Stomach (tissue), 9 donors: ENCODE data around the gene FGD3. TPM values are rescaled to one million over a fixed set of nuclear protein-coding genes. Genes with fewer than 3 reads are reported as not detected.

ENCODE experiments used
- DNase-seq, 2 donors: peaks; one replicate each; pipeline versions ENCODE4 v3.0.0 to v3.0.0-alpha.2; 2013 to 2019
- H3K27ac ChIP-seq, 5 donors: fragments of 200-600 bp in 4 of 5; sonication (generic) in 4 of 5; one replicate each; pipeline ENCODE4 v1.5.1; 2013 to 2019; ENCODE audit warnings: mild to moderate bottlenecking in 1 of 5, moderate library complexity in 1 of 5
- H3K27me3 ChIP-seq, 3 donors: fragments of 200-600 bp; sonication (generic); one replicate each; pipeline ENCODE4 v1.5.1; 2017 to 2019; ENCODE audit warnings: mixed run types in 1 of 3
- H3K36me3 ChIP-seq, 4 donors: fragments of 200-600 bp; sonication (generic); 1 replicate in 3 of 4; 2 replicates in 1 of 4; pipeline ENCODE4 v1.5.1; 2016 to 2019
- H3K4me1 ChIP-seq, 4 donors: fragments of 200-600 bp; sonication (generic); one replicate each; pipeline ENCODE4 v1.5.1; 2016 to 2019
- H3K4me3 ChIP-seq, 4 donors: fragments of 200-600 bp; sonication (generic) in 3 of 4; one replicate each; pipeline ENCODE4 v1.5.1; 2016 to 2019; ENCODE audit warnings: mild to moderate bottlenecking in 1 of 4
- H3K9me3 ChIP-seq, 4 donors: fragments of 200-600 bp; sonication (generic); one replicate each; pipeline ENCODE4 v1.5.1; 2016 to 2019
- CTCF ChIP-seq, 7 experiments: fragments of 450-650 bp in 4 of 7; fragments of 200-600 bp in 3 of 7; sonication (generic) in 3 of 7; IDR thresholded peaks; one replicate each; pipeline ENCODE4 v1.5.1; 2016 to 2019; ENCODE audit warnings: antibody characterized with exemption in 7 of 7, control low read depth in 2 of 7, mild to moderate bottlenecking in 1 of 7
- EP300 ChIP-seq: sonication (generic); formaldehyde crosslinking; IDR thresholded peaks from one replicate; pipeline ENCODE4 v1.6.1; 2017; ENCODE audit warnings: antibody characterized with exemption
- POLR2A ChIP-seq, 4 donors: fragments of 450-650 bp; IDR thresholded peaks; one replicate each; pipeline ENCODE4 v1.6.1; 2016; ENCODE audit warnings: antibody characterized with exemption in 4 of 4, control low read depth in 2 of 4, mild to moderate bottlenecking in 1 of 4, moderate library complexity in 1 of 4
- POLR2AphosphoS5 ChIP-seq, 3 donors: sonication (generic); formaldehyde crosslinking; IDR thresholded peaks; one replicate each; pipeline ENCODE4 v1.6.1; 2016; ENCODE audit warnings: antibody characterized with exemption in 3 of 3
- WGBS, 5 donors: extraction: QIAGEN DNeasy Blood & Tissue Kit in 3 of 5; methylation state at CpG; one replicate each; pipeline versions ENCODE4 v1.1.5 to v1.1.7; 2013 to 2018; 5-methylcytosine and 5-hydroxymethylcytosine counted together
- intact Hi-C: fragments of 100-400 bp; cut with DNase I; formaldehyde crosslinking; loops from one replicate; pipeline ENCODE4 v1.15.1; 2023; ENCODE audit warnings: low total_unique reads
- polyA plus RNA-seq, 3 donors: library from polyadenylated mRNA; stranded (reverse); fragments of 200-250 nt; gene quantifications; one replicate each; pipeline ENCODE4 v1.2.3, GENCODE V29; 2013
- total RNA-seq, 5 donors: library from RNA; depleted of rRNA; stranded (reverse); fragments of >200 nt; gene quantifications; one replicate each; pipeline versions ENCODE4 v1.1.0 to v1.2.3, GENCODE V29; 2014 to 2016
- donor health status: healthy with polysubstance abuse.
- donor health status: Bipolar disorder and iron deficiency.
- donor health status: healthy.

FGD3 gene
- total and polyA plus RNA-seq, 8 donors, result 1.7 to 8.8 (median 2.4) TPM

DNA sequence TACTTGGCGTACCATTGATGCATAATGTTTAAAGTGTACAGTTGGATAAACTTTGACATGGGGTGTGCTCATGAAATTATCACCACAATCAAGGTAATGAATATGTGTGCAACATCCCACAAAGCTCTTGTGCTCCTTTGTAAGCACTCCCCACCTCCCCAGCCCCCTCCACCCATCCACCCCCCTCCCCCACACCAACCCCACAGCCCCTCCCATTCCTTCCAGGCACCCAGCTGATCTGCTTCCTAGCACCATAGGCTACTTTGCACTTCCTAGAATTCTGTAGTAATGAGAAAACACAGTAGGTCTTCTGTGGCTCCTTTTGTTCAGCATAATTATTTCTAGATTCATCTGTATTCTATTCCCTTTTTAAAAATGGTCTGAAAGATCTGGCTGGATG, 24.5 kb downstream of the FGD3 start:
- WGBS, 5 donors, result 85 to 100% (median 90%) methylated on average over 1 of the region's 1 CpG
- Histone ChIP-seq H3K4me1 (peaks cover 0 to 49% (median 0%) of the 10 kb centered on the region in 4 donors), H3K27me3 (no peaks in the 10 kb centered on the region), H3K4me3 (no peak overlapping the region), H3K27ac (peak overlapping the region in 1 of 5 donors; percentile 26), H3K36me3 (peaks cover 0 to 12% (median 4%) of the 10 kb centered on the region in 4 donors), H3K9me3 (no peaks in the 10 kb centered on the region)
- no peak for DNase-seq
- no peak for TF ChIP-seq POLR2AphosphoS5 (IDR thresholded peaks at IDR 0.05)
- no peak for TF ChIP-seq CTCF (IDR thresholded peaks at IDR 0.05)
- no peak for TF ChIP-seq POLR2A (IDR thresholded peaks at IDR 0.05)
- TF ChIP-seq EP300, result no peak
- intact Hi-C loops, result no loop called here

GRCh38 chr9:92973700-92974099, 26.4 kb downstream of the FGD3 start:
- TF ChIP-seq POLR2A (IDR thresholded peaks at IDR 0.05) (no peak), EP300 (no peak), CTCF (IDR thresholded peaks at IDR 0.05) (no peak), POLR2AphosphoS5 (IDR thresholded peaks at IDR 0.05) (no peak)

GRCh38 chr9:92974161-92974661, 26.9 kb downstream of the FGD3 start:
- DNase-seq, result peak in 1 of 2 donors; percentile 35
- WGBS, 5 donors, result 37 to 71% (median 52%) methylated on average over 6 to 10 of the region's 10 CpGs
- no peaks in the 10 kb centered on the region for H3K27me3 ChIP-seq
- H3K4me1 ChIP-seq, result peaks cover 0 to 66% (median 0%) of the 10 kb centered on the region in 4 donors
- H3K27ac ChIP-seq, result no peak overlapping the region
- no peaks in the 10 kb centered on the region for H3K9me3 ChIP-seq
- intact Hi-C loops, result no loop called here
- no peak for TF ChIP-seq POLR2A (IDR thresholded peaks at IDR 0.05)
- no peak for TF ChIP-seq POLR2AphosphoS5 (IDR thresholded peaks at IDR 0.05)
- TF ChIP-seq CTCF (IDR thresholded peaks at IDR 0.05), result no peak
- peaks cover 0 to 12% (median 4%) of the 10 kb centered on the region in 4 donors for H3K36me3 ChIP-seq
- H3K4me3 ChIP-seq, result no peak overlapping the region

More at GRCh38 chr9:92973700-92974099, 26.4 kb downstream of the FGD3 start:
- Histone ChIP-seq H3K4me3 (no peak overlapping the region), H3K4me1 (peaks cover 0 to 66% (median 0%) of the 10 kb centered on the region in 4 donors), H3K36me3 (peaks cover 0 to 12% (median 4%) of the 10 kb centered on the region in 4 donors), H3K9me3 (no peaks in the 10 kb centered on the region), H3K27me3 (no peaks in the 10 kb centered on the region), H3K27ac (no peak overlapping the region)
- intact Hi-C loops, result no loop called here
- DNase-seq, result no peak
- 91 to 94% (median 93%) methylated on average over 7 of the region's 7 CpGs for WGBS, 5 donors

DNA sequence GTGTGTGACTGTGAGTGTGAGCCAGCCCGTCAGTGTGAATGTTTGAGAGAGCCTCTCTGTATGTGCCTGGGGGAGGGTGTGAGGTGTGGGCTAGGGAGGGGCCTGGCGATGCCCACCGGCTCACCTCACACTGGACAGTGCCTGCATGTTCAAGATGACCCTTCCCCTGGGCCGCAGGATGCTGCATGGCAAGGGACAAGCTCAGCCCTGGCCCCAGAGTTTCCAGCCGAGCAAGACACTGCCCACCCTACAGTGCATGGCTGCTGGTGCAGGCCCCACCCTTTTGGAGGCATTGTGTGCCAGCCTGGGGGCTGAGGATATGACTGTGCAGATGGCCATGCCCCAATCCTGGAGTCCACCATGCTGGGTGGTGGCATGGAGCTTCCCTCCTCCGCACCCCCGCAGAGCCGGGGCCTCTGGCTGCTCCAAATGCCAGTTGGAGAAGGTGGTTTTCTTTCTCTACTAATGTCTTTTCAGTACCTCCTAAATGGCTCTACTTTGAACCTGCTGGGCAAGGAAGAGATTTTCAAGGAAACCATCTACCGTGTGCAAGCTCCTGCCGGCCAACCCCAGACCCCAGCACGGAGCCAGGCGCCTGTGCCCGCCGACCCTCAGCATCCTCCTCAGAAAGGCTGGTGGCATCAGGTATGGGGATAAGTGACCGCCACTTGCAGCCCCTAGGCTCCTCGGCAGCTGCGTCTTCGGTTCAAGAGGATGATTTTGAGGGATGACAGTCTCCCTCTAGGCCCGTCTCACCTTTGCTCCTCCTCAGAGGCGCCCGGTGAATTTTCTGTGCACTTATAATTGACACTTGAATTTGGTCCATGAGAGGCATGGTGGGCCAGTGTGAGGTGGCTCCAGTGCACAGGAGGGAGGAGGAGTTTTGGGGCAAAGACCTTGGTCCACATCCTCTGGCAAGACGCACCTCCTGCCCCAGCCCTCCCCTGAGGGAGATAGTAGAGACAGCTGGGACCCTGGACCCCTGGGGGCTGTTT, 27.7 kb downstream of the FGD3 start:
- H3K9me3 ChIP-seq, result no peaks in the 10 kb centered on the region
- peaks cover 0 to 12% (median 4%) of the 10 kb centered on the region in 4 donors for H3K36me3 ChIP-seq
- intact Hi-C loops, result no loop called here
- no peak for DNase-seq
- H3K27ac ChIP-seq, result no peak overlapping the region
- WGBS, 5 donors, result 84 to 92% (median 88%) methylated on average over 21 to 22 of the region's 22 CpGs
- no peak for TF ChIP-seq POLR2AphosphoS5 (IDR thresholded peaks at IDR 0.05)
- no peak for TF ChIP-seq CTCF (IDR thresholded peaks at IDR 0.05)
- TF ChIP-seq EP300, result no peak
- no peak for TF ChIP-seq POLR2A (IDR thresholded peaks at IDR 0.05)
- no peaks in the 10 kb centered on the region for H3K27me3 ChIP-seq
- peaks cover 0 to 58% (median 0%) of the 10 kb centered on the region in 4 donors for H3K4me1 ChIP-seq
- no peak overlapping the region for H3K4me3 ChIP-seq
